ENCODE data around the gene ZNF274. TPM values are rescaled to one million over a fixed set of nuclear protein-coding genes. Genes with fewer than 3 reads are reported as not detected.

The ZNF274 gene
- 10 to 100 TPM; 30.8 to 32.7 TPM for total RNA-seq

DNA sequence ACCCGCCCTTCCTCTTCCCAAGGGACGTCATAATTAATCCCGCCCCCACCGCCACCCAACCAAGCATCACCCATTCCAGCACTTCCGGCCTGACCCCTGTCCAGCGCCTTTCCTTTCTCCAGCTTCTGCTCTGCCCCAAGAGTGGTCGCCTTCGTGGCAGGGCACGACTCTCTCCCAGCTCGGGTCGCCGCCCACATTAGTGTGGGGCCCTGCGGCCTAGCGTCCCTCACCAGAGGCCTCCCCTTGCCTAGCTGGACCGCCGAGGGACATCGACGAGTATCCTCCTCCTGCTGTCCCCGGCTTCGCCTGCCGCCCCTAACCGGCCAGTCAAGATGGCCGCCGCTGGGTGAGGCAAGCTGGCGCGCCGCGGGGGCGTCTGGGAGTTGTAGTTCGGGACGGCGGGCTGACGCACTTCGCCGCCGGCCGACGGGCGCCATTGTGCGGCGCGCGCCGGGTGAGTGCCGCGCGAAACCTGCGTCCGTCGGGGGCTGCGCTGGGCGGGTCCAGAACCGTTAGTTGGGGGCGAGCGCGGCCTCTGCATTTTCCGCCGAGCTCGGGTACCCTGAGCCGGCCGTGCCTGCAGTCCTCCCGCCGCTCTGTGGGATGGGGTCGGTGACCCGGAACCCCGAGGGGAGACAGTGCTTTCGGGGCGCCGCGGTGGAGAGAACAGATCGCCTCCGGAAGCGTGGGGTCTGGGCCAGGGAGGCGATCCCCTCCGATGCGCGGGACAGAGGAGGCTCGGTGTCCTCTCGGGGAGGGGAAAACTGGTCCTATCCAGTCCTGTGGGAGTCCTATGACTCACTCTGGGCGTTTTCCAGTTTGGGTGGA, at the start of gene ZNF274:
ZNF274 (plus strand) TSS at position 73 of the 828 bp plus-strand sequence. CDS start 905 bp downstream, outside the sequence.

DNA sequence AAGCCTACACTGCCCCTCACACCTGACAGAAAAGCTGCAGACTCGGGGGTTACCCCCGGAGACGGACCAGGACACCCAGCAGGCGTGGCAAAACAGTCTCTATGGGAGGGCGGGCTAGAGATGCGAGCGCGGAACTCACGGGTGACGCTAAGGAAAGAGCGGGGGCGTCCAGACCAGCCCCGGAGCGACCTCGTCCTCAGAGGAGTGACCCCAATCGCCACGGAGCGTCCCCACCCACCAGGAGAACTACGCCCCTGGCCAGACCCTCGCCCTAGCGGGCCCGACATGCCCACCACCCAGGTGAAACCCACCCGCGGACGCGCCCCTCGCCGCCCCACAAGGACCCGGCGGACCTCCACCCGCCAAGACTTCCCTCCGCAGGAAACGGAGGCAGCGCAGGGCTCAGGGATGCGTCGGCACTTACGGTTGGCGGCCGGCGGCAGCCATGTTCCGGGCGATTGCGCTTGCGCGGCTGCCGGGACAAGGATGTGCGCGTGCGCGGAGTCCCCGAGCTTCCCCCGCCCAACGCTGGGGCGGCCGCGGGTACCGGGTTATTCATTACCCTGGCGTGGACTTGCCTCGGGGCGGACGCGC, 32.4 kb upstream of the ZNF274 start, which contains the start of gene ZNF329:
ZNF329 (minus strand) TSS at position 462 of the 594 bp plus-strand sequence. CDS start 21,286 bp downstream, outside the sequence.

DNA sequence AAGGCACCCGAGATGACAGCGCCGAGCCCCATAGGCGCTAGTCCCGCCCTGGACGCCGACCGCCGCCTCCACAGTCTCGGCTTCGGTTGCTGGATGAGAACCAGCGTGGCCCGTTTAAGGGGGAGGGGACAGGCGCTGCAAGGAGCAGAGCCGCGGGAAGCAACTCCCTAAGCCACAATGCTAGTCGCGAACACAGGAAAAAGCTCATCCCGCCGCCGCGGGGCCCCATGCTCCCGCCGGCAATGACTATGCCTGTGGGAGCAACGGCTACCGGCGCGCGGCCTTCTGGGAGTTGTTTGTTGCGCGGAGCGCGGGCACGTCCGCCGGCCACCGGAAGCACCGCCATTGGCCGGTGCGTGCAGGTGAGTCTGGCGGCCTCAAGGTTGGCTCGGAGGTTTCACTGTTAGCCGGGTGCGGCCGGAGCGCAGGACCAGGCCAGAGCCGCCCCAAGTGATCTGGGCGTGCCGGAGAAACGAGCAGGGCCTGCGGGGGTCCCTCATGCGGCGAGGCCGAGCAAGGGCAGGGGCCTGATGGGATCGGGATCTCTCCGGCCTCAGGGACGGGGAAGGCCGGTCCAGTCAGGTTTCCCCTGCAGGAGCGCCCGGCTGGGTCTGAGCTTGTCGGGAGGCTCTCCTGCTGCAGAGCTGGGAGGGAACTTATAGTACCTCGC, 45.9 kb downstream of the ZNF274 start, which contains the start of gene ZNF544:
ZNF544 (plus strand) TSS at position 330 of the 670 bp plus-strand sequence. CDS start 15,110 bp downstream, outside the sequence.

Other genes starting within 250 kb of the ZNF274 start
- 1 to 10 TPM; 7.5 to 7.9 TPM for gene ZNF418, start 247.7 kb upstream of the ZNF274 start, total RNA-seq
- 1 to 10 TPM; 8.8 to 9.3 TPM for gene ZNF256, start 235.4 kb upstream of the ZNF274 start, total RNA-seq
- gene C19orf18, start 208.5 kb upstream of the ZNF274 start, total RNA-seq: under 1 TPM; 0.38 to 0.43 TPM
- gene ZNF606, start 180.2 kb upstream of the ZNF274 start, total RNA-seq: 10 to 100 TPM; 15.1 to 16.4 TPM
- not detected for gene ZSCAN1, start 149.0 kb upstream of the ZNF274 start, total RNA-seq
- under 1 TPM; 0.39 to 0.50 TPM for gene ZNF135, start 123.8 kb upstream of the ZNF274 start, total RNA-seq
- 10 to 100 TPM; 16.3 to 16.6 TPM for gene ZSCAN18, start 84.8 kb upstream of the ZNF274 start, total RNA-seq
- gene ZNF329, start 32.3 kb upstream of the ZNF274 start, total RNA-seq: 1 to 10 TPM; 5.7 to 5.8 TPM
- gene ZNF544, start 45.9 kb downstream of the ZNF274 start, total RNA-seq: 10 to 100 TPM; 48.7 to 53.1 TPM
- gene ZNF8, start 95.9 kb downstream of the ZNF274 start, total RNA-seq: 1 to 10 TPM; 5.7 to 6.2 TPM
- 10 to 100 TPM; 59.5 to 59.7 TPM for gene ERVK3-1, start 122.3 kb downstream of the ZNF274 start, total RNA-seq
- 1 to 10 TPM; 4.6 to 5.3 TPM for gene ZSCAN22, start 143.9 kb downstream of the ZNF274 start, total RNA-seq
- gene A1BG, start 170.4 kb downstream of the ZNF274 start, total RNA-seq: 1 to 10 TPM; 8.0 to 9.0 TPM
- gene ZNF497, start 179.7 kb downstream of the ZNF274 start, total RNA-seq: 1 to 10 TPM; 1.5 to 2.1 TPM
- 1 to 10 TPM; 1.8 to 2.3 TPM for gene ZNF837, start 198.0 kb downstream of the ZNF274 start, total RNA-seq
- 1,000 to 10,000 TPM; 1,327 to 1,390 TPM for gene RPS5, start 204.2 kb downstream of the ZNF274 start, total RNA-seq
- under 1 TPM; 0.31 to 0.35 TPM for gene RNF225, start 212.6 kb downstream of the ZNF274 start, total RNA-seq
- gene ZNF584, start 225.6 kb downstream of the ZNF274 start, total RNA-seq: 1 to 10 TPM; 4.4 to 5.3 TPM

All from activated naive CD4-positive, alpha-beta T cell treated with anti-CD3 and anti-CD28 coated beads, Interleukin-2, amount 10 ng/mL, durations not matched to agents 5 hours and 36 hours (primary cell).